Nephron (organoid): Measurements from ENCODE around the gene RABL2A.

ENCODE experiments used
- H3K27ac Mint-ChIP-seq, 3 experiments: 2 replicates each; pipeline ENCODE4 v1.8.0; 2020; ENCODE audit warnings: mixed read lengths in 3 of 3, mild to moderate bottlenecking in 2 of 3, moderate library complexity in 1 of 3
- H3K27me3 Mint-ChIP-seq: 2 replicates; pipeline ENCODE4 v1.8.0; 2021; ENCODE audit warnings: low read depth, mild to moderate bottlenecking, moderate library complexity, mixed read lengths
- H3K36me3 Mint-ChIP-seq: 2 replicates; pipeline ENCODE4 v1.8.0; 2020; ENCODE audit warnings: low read depth, mixed read lengths
- H3K4me1 Mint-ChIP-seq: 2 replicates; pipeline ENCODE4 v1.8.0; 2020; ENCODE audit warnings: mixed read lengths
- H3K4me3 Mint-ChIP-seq, 3 experiments: 2 replicates each; pipeline ENCODE4 v1.8.0; 2020; ENCODE audit warnings: mild to moderate bottlenecking in 3 of 3, mixed read lengths in 3 of 3, moderate library complexity in 2 of 3
- H3K9me3 Mint-ChIP-seq: 2 replicates; pipeline ENCODE4 v1.8.0; 2020; ENCODE audit warnings: mixed read lengths
- TF ChIP-seq, protein P1 (sequence below), 3 experiments: fragments of 200-600 bp; sonication (generic); IDR thresholded peaks; one replicate each; pipeline ENCODE4 v1.5.0; 2021; ENCODE audit warnings: antibody characterized with exemption in 3 of 3; ENCODE audit not compliant: unreplicated experiment in 3 of 3

RABL2A gene

DNA sequence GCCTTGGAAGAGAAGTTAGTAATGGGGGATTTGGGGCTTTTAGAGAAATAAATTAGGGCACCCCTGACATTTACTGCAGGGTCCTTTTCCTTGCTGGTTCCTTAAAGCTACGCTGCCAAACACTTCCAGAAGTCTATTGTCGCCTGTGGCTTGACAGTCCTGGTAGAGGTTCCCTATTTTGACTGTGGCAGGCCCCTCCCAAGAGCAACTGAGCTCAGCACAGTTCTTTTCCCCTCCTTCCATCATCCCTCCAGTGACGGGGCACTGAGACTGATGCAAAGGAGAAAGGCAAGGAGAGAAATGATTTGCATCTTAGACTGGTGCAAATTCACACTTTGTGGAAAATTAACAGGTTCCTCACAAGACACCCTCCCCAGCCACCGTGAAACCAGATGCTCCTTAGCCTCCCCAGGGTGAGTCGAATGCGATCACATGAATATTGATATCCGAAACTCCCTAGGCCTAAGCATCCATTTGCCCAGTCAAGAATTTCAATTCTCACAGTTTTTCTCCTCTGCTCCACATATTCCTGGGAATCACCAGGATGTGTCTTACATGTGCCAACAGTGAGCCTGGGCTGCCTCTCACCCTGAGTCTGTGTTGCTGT lies 45.4 kb downstream of the RABL2A start:
- H3K4me1 Mint-ChIP-seq = no peaks in the 10 kb centered on the region
- TF ChIP-seq, protein P1, sequence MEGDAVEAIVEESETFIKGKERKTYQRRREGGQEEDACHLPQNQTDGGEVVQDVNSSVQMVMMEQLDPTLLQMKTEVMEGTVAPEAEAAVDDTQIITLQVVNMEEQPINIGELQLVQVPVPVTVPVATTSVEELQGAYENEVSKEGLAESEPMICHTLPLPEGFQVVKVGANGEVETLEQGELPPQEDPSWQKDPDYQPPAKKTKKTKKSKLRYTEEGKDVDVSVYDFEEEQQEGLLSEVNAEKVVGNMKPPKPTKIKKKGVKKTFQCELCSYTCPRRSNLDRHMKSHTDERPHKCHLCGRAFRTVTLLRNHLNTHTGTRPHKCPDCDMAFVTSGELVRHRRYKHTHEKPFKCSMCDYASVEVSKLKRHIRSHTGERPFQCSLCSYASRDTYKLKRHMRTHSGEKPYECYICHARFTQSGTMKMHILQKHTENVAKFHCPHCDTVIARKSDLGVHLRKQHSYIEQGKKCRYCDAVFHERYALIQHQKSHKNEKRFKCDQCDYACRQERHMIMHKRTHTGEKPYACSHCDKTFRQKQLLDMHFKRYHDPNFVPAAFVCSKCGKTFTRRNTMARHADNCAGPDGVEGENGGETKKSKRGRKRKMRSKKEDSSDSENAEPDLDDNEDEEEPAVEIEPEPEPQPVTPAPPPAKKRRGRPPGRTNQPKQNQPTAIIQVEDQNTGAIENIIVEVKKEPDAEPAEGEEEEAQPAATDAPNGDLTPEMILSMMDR (IDR thresholded peaks at IDR 0.05; ENCODE audit: unreplicated experiment in 3 of 3) = no peak
- peaks cover 3% of the 10 kb centered on the region for H3K27me3 Mint-ChIP-seq

DNA sequence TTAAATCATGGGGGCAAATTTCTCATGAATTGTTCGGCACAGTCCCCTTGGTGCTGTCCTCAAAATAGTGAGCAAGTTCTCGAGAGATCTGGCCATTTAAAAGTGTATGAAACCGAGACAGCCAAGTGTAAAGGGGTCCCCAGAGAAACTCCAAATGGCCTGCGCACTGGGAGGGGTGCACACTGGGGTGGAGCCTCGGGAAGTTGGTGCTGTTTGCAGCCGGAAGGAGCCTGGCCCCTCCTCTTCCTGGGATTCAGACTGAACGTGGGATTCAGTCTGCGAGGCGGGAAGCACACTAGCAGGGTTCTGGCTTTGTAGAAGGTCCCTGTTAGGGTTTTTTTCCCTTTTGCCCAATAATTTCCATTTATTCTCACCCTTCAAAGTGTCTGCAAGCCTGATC lies 48.8 kb downstream of the RABL2A start:
- Mint-ChIP-seq H3K4me1 (no peaks in the 10 kb centered on the region), H3K9me3 (no peaks in the 10 kb centered on the region), H3K4me3 (no peak overlapping the region), H3K27me3 (peaks cover 3% of the 10 kb centered on the region), H3K27ac (no peak overlapping the region), H3K36me3 (no peaks in the 10 kb centered on the region)
- TF ChIP-seq, protein P1 (IDR thresholded peaks at IDR 0.05; ENCODE audit: unreplicated experiment in 3 of 3) = no peak

More for the DNA sequence above, 45.4 kb downstream of the RABL2A start:
- Mint-ChIP-seq H3K4me3 (no peak overlapping the region), H3K36me3 (no peaks in the 10 kb centered on the region), H3K9me3 (no peaks in the 10 kb centered on the region), H3K27ac (no peak overlapping the region)

DNA sequence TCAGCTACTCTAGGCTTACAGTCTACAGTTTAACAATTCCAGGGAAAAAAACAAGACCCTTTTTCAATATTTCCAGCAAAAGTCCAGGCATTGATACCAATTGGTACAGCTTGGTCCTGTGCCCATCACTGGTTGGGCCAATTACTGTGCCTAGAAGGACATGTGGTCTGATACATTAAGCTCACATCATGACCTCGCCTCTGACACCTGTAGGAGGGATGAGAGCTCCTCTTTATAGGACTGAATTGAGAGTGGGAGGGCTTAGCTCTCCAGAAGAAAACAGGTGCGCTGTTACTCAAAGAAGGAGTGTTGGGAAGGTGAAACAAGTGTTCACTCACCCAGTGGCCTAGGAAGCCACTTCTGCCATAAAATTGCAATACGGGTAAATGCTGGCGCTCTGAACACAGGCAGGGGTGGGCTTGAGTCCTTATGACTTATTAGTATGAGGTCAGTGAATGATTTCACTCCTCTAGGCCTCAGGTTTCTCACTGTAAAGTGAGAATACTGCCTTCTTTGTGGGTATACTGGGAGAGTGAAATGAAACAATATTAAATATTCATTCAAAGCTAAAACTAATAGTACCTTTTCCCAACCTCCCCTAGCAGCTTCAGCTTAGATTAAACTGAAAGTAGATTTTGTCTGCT lies 49.7 kb downstream of the RABL2A start:
- TF ChIP-seq, protein P1 (IDR thresholded peaks at IDR 0.05; ENCODE audit: unreplicated experiment in 3 of 3) = no peak
- Mint-ChIP-seq H3K27me3 (peaks cover 3% of the 10 kb centered on the region), H3K27ac (no peak overlapping the region), H3K4me3 (no peak overlapping the region), H3K36me3 (no peaks in the 10 kb centered on the region), H3K4me1 (no peaks in the 10 kb centered on the region), H3K9me3 (peaks cover 3% of the 10 kb centered on the region)

DNA sequence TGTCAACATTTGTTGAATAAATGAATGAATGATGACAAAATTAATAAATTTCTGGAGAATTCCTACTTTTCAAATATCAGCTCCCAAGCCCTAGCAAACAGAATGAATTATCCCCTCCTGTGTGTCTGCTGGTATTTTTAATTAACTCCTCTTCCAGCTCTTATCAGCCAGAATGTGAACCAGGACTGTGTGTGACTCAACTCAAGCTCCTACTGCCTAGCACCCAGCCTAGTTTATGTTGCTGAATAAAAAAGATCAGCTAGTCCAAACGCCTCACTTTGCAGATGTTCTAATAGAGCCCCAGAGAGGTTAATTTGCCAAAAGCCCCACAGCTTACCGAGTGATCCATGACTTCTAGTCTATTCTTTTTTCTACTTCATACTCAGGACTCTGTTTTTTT lies 50.3 kb downstream of the RABL2A start:
- no peaks in the 10 kb centered on the region for H3K4me1 Mint-ChIP-seq
- H3K27me3 Mint-ChIP-seq = peaks cover 7% of the 10 kb centered on the region
- H3K36me3 Mint-ChIP-seq = no peaks in the 10 kb centered on the region
- TF ChIP-seq, protein P1 (IDR thresholded peaks at IDR 0.05; ENCODE audit: unreplicated experiment in 3 of 3) = no peak
- H3K9me3 Mint-ChIP-seq = peaks cover 9% of the 10 kb centered on the region
- H3K27ac Mint-ChIP-seq = no peak overlapping the region
- H3K4me3 Mint-ChIP-seq = no peak overlapping the region

DNA sequence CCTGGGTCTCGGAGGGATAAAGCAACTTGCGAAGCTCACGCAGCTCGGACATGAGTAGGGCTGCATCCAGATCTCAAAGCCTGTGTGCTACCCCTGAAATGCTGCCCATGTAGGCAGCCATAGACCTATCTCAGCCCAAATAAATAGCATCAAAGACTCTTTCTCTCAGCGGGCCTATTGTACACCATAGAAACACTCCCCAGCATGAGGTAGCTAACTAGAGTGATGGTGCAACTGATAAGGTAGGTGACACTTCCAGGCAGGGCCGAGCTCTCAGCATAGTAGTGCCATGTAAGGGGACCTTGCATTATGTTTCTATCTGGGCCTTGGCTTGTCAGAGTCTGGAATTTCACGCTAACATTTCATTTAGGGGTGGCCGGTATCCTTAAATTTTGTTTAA lies 52.4 kb downstream of the RABL2A start:
- Mint-ChIP-seq H3K9me3 (peaks cover 12% of the 10 kb centered on the region), H3K4me3 (no peak overlapping the region), H3K4me1 (no peaks in the 10 kb centered on the region), H3K27me3 (peaks cover 4% of the 10 kb centered on the region), H3K36me3 (no peaks in the 10 kb centered on the region), H3K27ac (no peak overlapping the region)
- TF ChIP-seq, protein P1 (IDR thresholded peaks at IDR 0.05; ENCODE audit: unreplicated experiment in 3 of 3) = no peak

DNA sequence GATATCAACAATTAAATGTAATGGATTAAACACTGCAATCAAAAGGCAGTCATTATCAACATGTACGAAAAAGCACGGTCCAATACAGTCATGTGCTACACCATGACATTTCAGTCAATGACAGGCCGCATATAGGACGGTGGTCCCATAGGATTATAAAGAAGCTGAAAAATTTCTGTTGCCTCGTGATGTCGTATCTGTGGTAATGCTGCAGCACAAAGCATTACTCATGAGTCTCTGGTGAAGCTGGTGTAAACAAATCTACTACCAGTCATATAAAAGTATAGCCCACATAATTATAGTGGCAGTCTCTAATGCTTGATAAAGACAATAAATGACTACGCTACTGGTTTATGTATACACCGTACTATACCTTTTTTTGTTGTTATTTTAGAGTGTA lies 58.4 kb downstream of the RABL2A start:
- no peaks in the 10 kb centered on the region for H3K36me3 Mint-ChIP-seq
- peaks cover 12% of the 10 kb centered on the region for H3K9me3 Mint-ChIP-seq
- TF ChIP-seq, protein P1 (IDR thresholded peaks at IDR 0.05; ENCODE audit: unreplicated experiment in 3 of 3) = no peak
- H3K4me1 Mint-ChIP-seq = no peaks in the 10 kb centered on the region
- peaks cover 7% of the 10 kb centered on the region for H3K27me3 Mint-ChIP-seq
- no peak overlapping the region for H3K4me3 Mint-ChIP-seq
- H3K27ac Mint-ChIP-seq = no peak overlapping the region
